Right cardiac atrium (tissue), 5 donors: ENCODE data around the gene SLC35F4. TPM values are rescaled to one million over a fixed set of nuclear protein-coding genes. Genes with fewer than 3 reads are reported as not detected.
A peak's percentile ranks its signal among the peaks of the same experiment; 100 is the strongest.

Experiments used
- ATAC-seq, 2 donors: fragments of 200-7000 bp; cut with Tn5 transposase; one replicate each; pipeline versions ENCODE4 v1.8.0 to v1.9.1; 2020; ENCODE audit warnings: moderate library complexity in 2 of 2, mild to moderate bottlenecking in 1 of 2
- DNase-seq, 3 donors: peaks; one replicate each; pipeline ENCODE4 v3.0.0-alpha.2; 2020
- H3K27ac ChIP-seq: one replicate; pipeline ENCODE4 v1.5.1; 2013; ENCODE audit warnings: mild to moderate bottlenecking, low read length, control low read depth, moderate library complexity
- H3K27me3 ChIP-seq: one replicate; pipeline ENCODE4 v1.6.1; 2013; ENCODE audit not compliant: control insufficient read depth, insufficient read depth
- H3K4me1 ChIP-seq: one replicate; pipeline ENCODE4 v1.6.1; 2013; ENCODE audit warnings: low read length; ENCODE audit not compliant: control insufficient read depth, insufficient read depth
- H3K4me3 ChIP-seq: one replicate; pipeline ENCODE4 v1.5.1; 2013; ENCODE audit warnings: low read length, control low read depth
- H3K9me3 ChIP-seq: one replicate; pipeline ENCODE4 v1.6.1; 2013; ENCODE audit warnings: low read length; ENCODE audit not compliant: control insufficient read depth
- WGBS: extraction: QIAGEN DNeasy Blood & Tissue Kit; methylation state at CpG from one replicate; pipeline ENCODE4 v1.1.7; 2013; 5-methylcytosine and 5-hydroxymethylcytosine counted together
- intact Hi-C, 4 donors: fragments of 100-400 bp; cut with DNase I; formaldehyde crosslinking; loops; one replicate each; pipeline versions ENCODE4 v1.11.0 to v1.14.0; 2022 to 2023
- polyA plus RNA-seq: library from polyadenylated mRNA; stranded (reverse); fragments of 200-250 nt; gene quantifications from one replicate; pipeline ENCODE4 v1.2.3, GENCODE V29; 2013
- total RNA-seq, 4 donors: library from RNA; stranded (reverse); fragmentation: NEBNext Ultra II Directional; extraction: Animal tissue kit (Norgen Biotek cat#: 25700); gene quantifications; one replicate each; pipeline ENCODE4 v1.2.1, GENCODE V29; 2021
- donor health status: healthy with polysubstance abuse.
- donor health status: DM: no; HTN: yes; CAD: no.
- donor health status: DM: no; HTN: no; CAD: no.
- donor health status: DM: no; HTN: yes; CAD: no; lungs with severe emphysema.
- donor health status: DM: yes; HTN: yes; CAD: no.

The SLC35F4 gene
- total and polyA plus RNA-seq, 5 donors: not detected

DNA sequence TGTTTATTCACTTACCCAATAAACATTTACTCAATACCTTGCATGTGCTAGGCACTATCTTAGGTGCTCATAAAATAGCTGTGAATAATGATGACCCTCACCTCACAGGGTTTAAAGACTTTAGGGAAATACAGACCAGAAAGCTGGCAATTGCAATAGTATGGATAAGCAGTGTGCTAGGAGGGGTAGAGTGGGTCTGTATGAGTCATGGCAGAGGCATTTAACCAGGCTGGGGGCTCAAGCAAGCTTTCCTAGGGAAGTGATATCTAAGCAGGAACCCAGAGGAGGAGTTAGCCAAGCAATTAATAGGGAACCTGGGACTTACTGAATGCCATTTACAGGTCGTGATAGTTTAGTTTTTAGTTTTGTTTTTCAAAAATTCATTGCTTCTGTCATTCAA is 248.4 kb downstream of the SLC35F4 start:
- Histone ChIP-seq H3K27me3 (no peaks in the 10 kb centered on the region), H3K27ac (no peak overlapping the region), H3K4me3 (no peak overlapping the region), H3K4me1 (no peaks in the 10 kb centered on the region), H3K9me3 (no peaks in the 10 kb centered on the region)
- DNase-seq (no peak), ATAC-seq (no peak)
- intact Hi-C loops: no loop called here
- WGBS: 22% methylated on average over 1 of the region's 1 CpG

GRCh38 chr14:57612946-57613345 is 252.9 kb downstream of the SLC35F4 start:
- Histone ChIP-seq H3K27me3 (no peaks in the 10 kb centered on the region), H3K4me1 (no peaks in the 10 kb centered on the region), H3K9me3 (no peaks in the 10 kb centered on the region), H3K4me3 (no peak overlapping the region), H3K27ac (no peak overlapping the region)
- intact Hi-C loops: no loop called here
- no peak for ATAC-seq
- no peak for DNase-seq
- whole genome bisulfite sequencing: 80% methylated on average over 2 of the region's 2 CpGs

DNA sequence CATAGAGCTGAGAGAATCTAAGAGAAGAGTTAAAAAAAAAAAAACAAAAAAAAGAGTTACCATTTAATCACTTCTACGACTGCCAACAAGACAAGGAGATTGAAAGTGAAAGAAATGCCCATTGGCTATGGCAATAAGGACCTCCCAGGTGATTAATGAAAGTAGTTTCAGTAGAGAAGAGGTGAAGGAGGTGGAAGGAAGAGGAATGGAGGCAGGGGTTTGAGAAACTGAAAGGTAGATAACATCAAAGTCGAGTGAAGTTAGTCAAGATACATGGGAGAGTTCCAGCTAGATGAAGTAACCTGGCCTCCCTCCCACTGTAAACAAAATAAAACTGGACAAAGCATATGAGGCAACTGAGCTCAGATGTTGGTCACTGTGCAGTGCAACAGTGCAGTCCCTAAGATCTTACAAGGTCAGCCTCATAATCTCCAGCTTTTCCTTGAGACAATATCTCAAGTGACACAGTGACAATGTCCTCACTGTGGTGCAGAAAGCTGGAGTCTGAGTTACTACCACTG is 254.3 kb downstream of the SLC35F4 start:
- Histone ChIP-seq H3K27ac (no peak overlapping the region), H3K4me1 (no peaks in the 10 kb centered on the region), H3K27me3 (no peaks in the 10 kb centered on the region), H3K9me3 (no peaks in the 10 kb centered on the region), H3K4me3 (no peak overlapping the region)
- 42% methylated on average over 2 of the region's 2 CpGs for WGBS
- DNase-seq (no peak), ATAC-seq (no peak)
- intact Hi-C loops: no loop called here

- H3K27me3 ChIP-seq: no peaks in the 10 kb centered on the region
- ATAC-seq: no peak
- DNase-seq: no peak
- 61% methylated on average over 2 of the region's 2 CpGs for WGBS
- H3K4me3 ChIP-seq: no peak overlapping the region
- intact Hi-C loops: no loop called here
- no peaks in the 10 kb centered on the region for H3K4me1 ChIP-seq
- H3K9me3 ChIP-seq: no peaks in the 10 kb centered on the region
- H3K27ac ChIP-seq: no peak overlapping the region
These were observed 255.3 kb downstream of the SLC35F4 start for GRCh38 chr14:57610631-57611030.

- no peak overlapping the region for H3K4me3 ChIP-seq
- H3K4me1 ChIP-seq: no peaks in the 10 kb centered on the region
- DNase-seq: no peak
- ATAC-seq: no peak
- H3K27me3 ChIP-seq: no peaks in the 10 kb centered on the region
- no peaks in the 10 kb centered on the region for H3K9me3 ChIP-seq
- intact Hi-C loops: no loop called here
- no peak overlapping the region for H3K27ac ChIP-seq
- 53% methylated on average over 6 of the region's 6 CpGs for WGBS
These were observed 256.5 kb downstream of the SLC35F4 start for GRCh38 chr14:57609192-57610075.

DNA sequence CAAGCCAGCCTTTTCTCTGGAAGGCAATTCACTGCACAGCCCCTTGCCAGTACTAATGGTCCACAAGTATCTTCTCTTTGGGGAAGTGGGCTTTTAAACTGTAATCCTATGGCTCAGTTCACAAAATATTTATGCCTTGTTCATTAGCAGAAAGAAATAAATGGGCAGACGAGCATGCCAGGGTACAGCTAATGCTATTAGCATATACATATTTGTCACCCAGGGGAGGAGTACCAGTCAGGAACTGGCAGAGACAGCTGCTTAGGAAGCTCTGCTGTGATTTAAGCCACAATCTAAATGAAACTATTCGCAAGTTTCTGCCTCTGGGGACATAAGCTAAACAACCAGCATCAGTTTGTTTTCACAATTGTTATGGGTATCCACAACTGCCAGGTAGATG is 258.8 kb downstream of the SLC35F4 start:
- Histone ChIP-seq H3K27ac (no peak overlapping the region), H3K4me3 (no peak overlapping the region), H3K27me3 (no peaks in the 10 kb centered on the region), H3K4me1 (no peaks in the 10 kb centered on the region), H3K9me3 (no peaks in the 10 kb centered on the region)
- no peak for DNase-seq
- ATAC-seq: no peak
- intact Hi-C loops: no loop called here
- WGBS: 62% methylated on average over 2 of the region's 2 CpGs

DNA sequence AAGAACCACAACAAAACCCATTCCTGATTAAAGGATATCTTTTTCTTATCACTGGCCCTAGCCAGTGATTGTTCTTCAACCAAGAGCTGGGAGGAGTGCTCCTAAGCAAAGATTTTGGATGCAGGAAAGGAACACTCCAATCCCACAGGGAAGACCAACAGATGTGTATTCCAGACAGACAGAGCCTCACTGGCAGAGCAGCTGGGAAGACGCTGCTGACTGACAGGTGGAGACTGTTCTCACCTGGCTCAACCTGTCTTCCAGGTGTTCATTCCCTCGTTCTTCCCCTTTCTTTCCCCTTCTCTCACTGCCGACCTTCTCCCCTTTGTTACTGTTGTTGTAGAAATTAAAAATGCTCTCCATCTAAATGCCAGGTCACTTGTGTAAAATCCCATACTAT is 282.5 kb downstream of the SLC35F4 start:
- no peaks in the 10 kb centered on the region for H3K4me1 ChIP-seq
- no peak overlapping the region for H3K27ac ChIP-seq
- H3K27me3 ChIP-seq: no peaks in the 10 kb centered on the region
- 59% methylated on average over 3 of the region's 3 CpGs for WGBS
- intact Hi-C loops: no loop called here
- DNase-seq (no peak), ATAC-seq (no peak)
- H3K4me3 ChIP-seq: no peak overlapping the region
- H3K9me3 ChIP-seq: no peaks in the 10 kb centered on the region

DNA sequence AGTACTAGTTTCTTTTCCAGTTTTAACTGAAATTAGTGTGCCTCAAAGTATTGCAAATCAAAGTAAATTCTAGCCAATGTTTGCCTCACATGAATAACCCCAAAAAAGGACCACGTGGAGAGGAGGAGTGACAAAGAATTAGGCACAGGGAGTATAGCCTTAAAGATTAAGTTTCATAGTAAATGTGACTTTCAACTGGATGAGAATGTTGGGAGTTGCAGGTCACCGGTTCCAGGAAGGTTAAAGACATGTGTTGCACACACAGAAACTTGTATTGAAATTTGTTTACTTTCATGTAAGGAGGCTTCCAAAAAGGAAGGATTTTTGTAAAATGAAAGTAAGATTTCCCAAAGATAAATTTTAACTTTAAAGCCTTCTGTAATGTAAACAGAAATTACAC is 283.1 kb downstream of the SLC35F4 start:
- Histone ChIP-seq H3K4me1 (no peaks in the 10 kb centered on the region), H3K27ac (no peak overlapping the region), H3K9me3 (no peaks in the 10 kb centered on the region), H3K4me3 (no peak overlapping the region), H3K27me3 (no peaks in the 10 kb centered on the region)
- no peak for ATAC-seq
- DNase-seq: no peak
- intact Hi-C loops: no loop called here
- WGBS: 65% methylated on average over 2 of the region's 2 CpGs

- no peaks in the 10 kb centered on the region for H3K9me3 ChIP-seq
- DNase-seq (no peak), ATAC-seq (no peak)
- H3K4me1 ChIP-seq: no peaks in the 10 kb centered on the region
- intact Hi-C loops: no loop called here
- H3K27ac ChIP-seq: no peak overlapping the region
- H3K27me3 ChIP-seq: no peaks in the 10 kb centered on the region
- 72% methylated on average over 4 of the region's 4 CpGs for WGBS
- H3K4me3 ChIP-seq: no peak overlapping the region
These were observed 287.1 kb downstream of the SLC35F4 start for GRCh38 chr14:57578801-57579200.

DNA sequence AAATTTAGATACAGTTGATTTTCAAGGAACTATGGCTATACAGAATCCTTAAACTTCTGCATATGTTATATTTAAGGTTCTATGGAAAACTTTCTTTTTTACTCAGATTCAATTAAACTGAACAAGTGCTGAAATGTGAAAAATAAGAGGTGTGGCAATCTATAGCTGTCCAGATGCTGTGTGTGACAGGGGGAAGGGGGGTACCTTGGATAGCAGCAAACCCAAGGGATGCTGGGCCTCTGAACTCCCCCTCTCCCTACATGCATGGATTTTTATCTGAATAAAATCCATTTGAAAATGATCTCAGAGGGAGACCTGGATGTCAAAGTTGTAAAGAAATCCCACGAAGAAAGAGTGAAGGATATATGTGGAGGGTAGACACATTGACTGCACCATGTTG is 289.4 kb downstream of the SLC35F4 start:
- WGBS: 61% methylated on average over 1 of the region's 1 CpG
- no peak for ATAC-seq
- H3K27ac ChIP-seq: no peak overlapping the region

DNA sequence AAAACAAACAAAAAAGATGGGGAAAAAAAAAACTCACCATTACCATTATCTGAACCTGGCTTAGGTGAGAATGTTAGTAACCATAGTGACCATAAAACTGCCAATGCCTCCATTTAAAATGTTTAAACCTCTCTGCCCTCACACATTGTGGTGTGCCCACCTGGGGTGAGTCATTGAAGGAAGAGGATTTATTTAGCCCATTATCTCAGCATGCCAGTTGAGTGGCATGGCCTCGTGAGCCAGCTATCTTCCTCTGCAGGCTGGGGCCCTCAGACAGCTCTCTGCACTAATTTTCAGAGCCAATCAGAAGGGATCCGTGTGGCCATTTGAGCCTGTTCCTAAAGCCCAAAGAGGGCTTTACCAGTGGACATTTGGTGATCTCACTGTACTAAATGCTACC is 290.4 kb downstream of the SLC35F4 start:
- intact Hi-C loops: no loop called here
- H3K9me3 ChIP-seq: no peaks in the 10 kb centered on the region
- ATAC-seq: peak in 1 of 2 donors; percentile 23
- no peak overlapping the region for H3K27ac ChIP-seq
- no peaks in the 10 kb centered on the region for H3K4me1 ChIP-seq
- H3K4me3 ChIP-seq: no peak overlapping the region
- 36% methylated on average over 2 of the region's 2 CpGs for WGBS
- DNase-seq: no peak
- no peaks in the 10 kb centered on the region for H3K27me3 ChIP-seq

More for the DNA sequence above, 289.4 kb downstream of the SLC35F4 start:
- no peaks in the 10 kb centered on the region for H3K9me3 ChIP-seq
- no peaks in the 10 kb centered on the region for H3K27me3 ChIP-seq
- H3K4me1 ChIP-seq: no peaks in the 10 kb centered on the region
- H3K4me3 ChIP-seq: no peak overlapping the region
- intact Hi-C loops: no loop called here
- DNase-seq: no peak
